IMR-90 (cell line): ENCODE results near the gene AVP.

Experiments used
- BHLHE40 ChIP-seq: fragments of 150-350 bp; IDR thresholded peaks from 2 replicates; pipeline ENCODE4 v1.6.1; 2016; ENCODE audit warnings: mild to moderate bottlenecking, low read depth, low read length
- CEBPB ChIP-seq: IDR thresholded peaks from 2 replicates; pipeline ENCODE4 v1.6.1; 2012; ENCODE audit warnings: low read depth, low read length, improper control_type of control experiment
- FOS ChIP-seq: fragments of 150-350 bp; IDR thresholded peaks from 2 replicates; pipeline ENCODE4 v1.6.1; 2016; ENCODE audit warnings: low read depth, low read length
- MXI1 ChIP-seq: IDR thresholded peaks from 2 replicates; pipeline ENCODE4 v1.6.1; 2012; ENCODE audit warnings: low read depth, mild to moderate bottlenecking, low read length, moderate library complexity, borderline replicate concordance
- NFE2L2 ChIP-seq: fragments of 150-350 bp; IDR thresholded peaks from 2 replicates; pipeline ENCODE4 v1.6.1; 2016; ENCODE audit warnings: low read depth, mild to moderate bottlenecking, low read length
- POLR2A ChIP-seq: IDR thresholded peaks from 2 replicates; pipeline ENCODE4 v1.6.1; 2012; ENCODE audit warnings: mild to moderate bottlenecking, low read depth, low read length
- RAD21 ChIP-seq: IDR thresholded peaks from 2 replicates; pipeline ENCODE4 v1.6.1; 2012; ENCODE audit warnings: low read length, improper control_type of control experiment
- RCOR1 ChIP-seq: IDR thresholded peaks from 2 replicates; pipeline ENCODE4 v1.6.1; 2012; ENCODE audit warnings: mild to moderate bottlenecking, low read length, improper control_type of control experiment; ENCODE audit not compliant: insufficient replicate concordance
- RFX5 ChIP-seq: IDR thresholded peaks from 2 replicates; pipeline ENCODE4 v1.8.0; 2012; ENCODE audit warnings: low read depth, mild to moderate bottlenecking, low read length, moderate library complexity
- TF ChIP-seq, protein P1 (sequence below): conservative IDR thresholded peaks from 2 replicates; pipeline ENCODE4 v1.5.1; 2012; ENCODE audit warnings: mild to moderate bottlenecking, low read depth, low read length, improper control_type of control experiment
- TF ChIP-seq, protein P2 (sequence below): fragments of 150-350 bp; IDR thresholded peaks from 2 replicates; pipeline ENCODE4 v1.6.1; 2017; ENCODE audit warnings: mild to moderate bottlenecking, antibody characterized with exemption, low read length, low read depth
- TF ChIP-seq, protein P3 (sequence below): fragments of 150-350 bp; IDR thresholded peaks from 2 replicates; pipeline ENCODE4 v1.6.1; 2016; ENCODE audit warnings: low read depth, mild to moderate bottlenecking, low read length, moderate library complexity, borderline replicate concordance

DNA sequence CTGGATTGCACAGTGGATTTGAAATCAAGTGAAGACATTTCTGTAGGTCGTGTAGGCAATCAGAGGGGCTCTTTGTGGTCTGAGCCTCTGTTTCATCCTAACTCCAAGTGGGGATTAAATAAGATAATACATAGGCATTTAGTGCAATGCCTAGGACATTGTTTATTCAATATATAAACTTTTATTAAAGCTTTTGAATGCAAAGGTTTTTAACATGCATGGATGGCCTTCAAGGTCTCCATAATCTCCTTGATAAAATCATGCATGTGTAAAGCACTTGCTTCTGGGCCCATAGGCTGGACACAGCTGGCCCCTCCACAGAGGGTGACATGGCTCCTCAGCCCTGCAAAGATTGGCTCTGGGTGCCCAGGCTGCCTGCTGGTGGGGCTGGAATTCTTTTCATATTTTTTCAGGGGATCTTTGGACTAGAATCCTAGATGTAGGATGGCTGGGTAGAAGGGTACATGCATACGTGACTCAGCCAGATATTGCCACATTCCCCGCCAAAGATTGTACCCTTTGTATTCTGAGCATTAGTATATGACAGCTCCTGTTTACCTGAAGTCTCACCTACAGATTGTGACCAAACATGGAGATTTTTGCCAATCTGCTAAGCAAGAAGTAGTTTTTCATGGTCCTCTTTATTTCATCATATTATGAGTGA is 19.0 kb upstream of the AVP start:
- TF ChIP-seq CEBPB = no peak
- TF ChIP-seq, protein P1, sequence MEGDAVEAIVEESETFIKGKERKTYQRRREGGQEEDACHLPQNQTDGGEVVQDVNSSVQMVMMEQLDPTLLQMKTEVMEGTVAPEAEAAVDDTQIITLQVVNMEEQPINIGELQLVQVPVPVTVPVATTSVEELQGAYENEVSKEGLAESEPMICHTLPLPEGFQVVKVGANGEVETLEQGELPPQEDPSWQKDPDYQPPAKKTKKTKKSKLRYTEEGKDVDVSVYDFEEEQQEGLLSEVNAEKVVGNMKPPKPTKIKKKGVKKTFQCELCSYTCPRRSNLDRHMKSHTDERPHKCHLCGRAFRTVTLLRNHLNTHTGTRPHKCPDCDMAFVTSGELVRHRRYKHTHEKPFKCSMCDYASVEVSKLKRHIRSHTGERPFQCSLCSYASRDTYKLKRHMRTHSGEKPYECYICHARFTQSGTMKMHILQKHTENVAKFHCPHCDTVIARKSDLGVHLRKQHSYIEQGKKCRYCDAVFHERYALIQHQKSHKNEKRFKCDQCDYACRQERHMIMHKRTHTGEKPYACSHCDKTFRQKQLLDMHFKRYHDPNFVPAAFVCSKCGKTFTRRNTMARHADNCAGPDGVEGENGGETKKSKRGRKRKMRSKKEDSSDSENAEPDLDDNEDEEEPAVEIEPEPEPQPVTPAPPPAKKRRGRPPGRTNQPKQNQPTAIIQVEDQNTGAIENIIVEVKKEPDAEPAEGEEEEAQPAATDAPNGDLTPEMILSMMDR = no peak
- TF ChIP-seq POLR2A = no peak
- TF ChIP-seq, protein P2, sequence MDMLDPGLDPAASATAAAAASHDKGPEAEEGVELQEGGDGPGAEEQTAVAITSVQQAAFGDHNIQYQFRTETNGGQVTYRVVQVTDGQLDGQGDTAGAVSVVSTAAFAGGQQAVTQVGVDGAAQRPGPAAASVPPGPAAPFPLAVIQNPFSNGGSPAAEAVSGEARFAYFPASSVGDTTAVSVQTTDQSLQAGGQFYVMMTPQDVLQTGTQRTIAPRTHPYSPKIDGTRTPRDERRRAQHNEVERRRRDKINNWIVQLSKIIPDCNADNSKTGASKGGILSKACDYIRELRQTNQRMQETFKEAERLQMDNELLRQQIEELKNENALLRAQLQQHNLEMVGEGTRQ = no peak
- TF ChIP-seq, protein P3, sequence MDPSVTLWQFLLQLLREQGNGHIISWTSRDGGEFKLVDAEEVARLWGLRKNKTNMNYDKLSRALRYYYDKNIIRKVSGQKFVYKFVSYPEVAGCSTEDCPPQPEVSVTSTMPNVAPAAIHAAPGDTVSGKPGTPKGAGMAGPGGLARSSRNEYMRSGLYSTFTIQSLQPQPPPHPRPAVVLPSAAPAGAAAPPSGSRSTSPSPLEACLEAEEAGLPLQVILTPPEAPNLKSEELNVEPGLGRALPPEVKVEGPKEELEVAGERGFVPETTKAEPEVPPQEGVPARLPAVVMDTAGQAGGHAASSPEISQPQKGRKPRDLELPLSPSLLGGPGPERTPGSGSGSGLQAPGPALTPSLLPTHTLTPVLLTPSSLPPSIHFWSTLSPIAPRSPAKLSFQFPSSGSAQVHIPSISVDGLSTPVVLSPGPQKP = no peak
- TF ChIP-seq RFX5 = no peak
- TF ChIP-seq RCOR1 = no peak
- no peak for TF ChIP-seq FOS
- no peak for TF ChIP-seq RAD21
- TF ChIP-seq NFE2L2 = no peak
- no peak for TF ChIP-seq BHLHE40
- no peak for TF ChIP-seq MXI1
